ENCODE data around the gene CDH12.

CDH12 gene

GRCh38 chr5:22050931-22051330 is 802.2 kb downstream of the CDH12 start:
- Histone ChIP-seq H3K27ac (replicated peaks) (no peak overlapping the region), H3K4me3 (replicated peaks; ENCODE audit: insufficient read depth, low read length) (no peak overlapping the region), H3K27me3 (ENCODE audit: insufficient read depth, poor library complexity, severe bottlenecking) (no peaks in the 10 kb centered on the region)
- TF ChIP-seq SPI1 (IDR thresholded peaks at IDR 0.05; ENCODE audit: borderline replicate concordance, low read depth), result no peak
- no peak for TF ChIP-seq GABPA (IDR thresholded peaks at IDR 0.05; ENCODE audit: low read depth)
- TF ChIP-seq, protein P1, sequence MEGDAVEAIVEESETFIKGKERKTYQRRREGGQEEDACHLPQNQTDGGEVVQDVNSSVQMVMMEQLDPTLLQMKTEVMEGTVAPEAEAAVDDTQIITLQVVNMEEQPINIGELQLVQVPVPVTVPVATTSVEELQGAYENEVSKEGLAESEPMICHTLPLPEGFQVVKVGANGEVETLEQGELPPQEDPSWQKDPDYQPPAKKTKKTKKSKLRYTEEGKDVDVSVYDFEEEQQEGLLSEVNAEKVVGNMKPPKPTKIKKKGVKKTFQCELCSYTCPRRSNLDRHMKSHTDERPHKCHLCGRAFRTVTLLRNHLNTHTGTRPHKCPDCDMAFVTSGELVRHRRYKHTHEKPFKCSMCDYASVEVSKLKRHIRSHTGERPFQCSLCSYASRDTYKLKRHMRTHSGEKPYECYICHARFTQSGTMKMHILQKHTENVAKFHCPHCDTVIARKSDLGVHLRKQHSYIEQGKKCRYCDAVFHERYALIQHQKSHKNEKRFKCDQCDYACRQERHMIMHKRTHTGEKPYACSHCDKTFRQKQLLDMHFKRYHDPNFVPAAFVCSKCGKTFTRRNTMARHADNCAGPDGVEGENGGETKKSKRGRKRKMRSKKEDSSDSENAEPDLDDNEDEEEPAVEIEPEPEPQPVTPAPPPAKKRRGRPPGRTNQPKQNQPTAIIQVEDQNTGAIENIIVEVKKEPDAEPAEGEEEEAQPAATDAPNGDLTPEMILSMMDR (IDR thresholded peaks at IDR 0.05; ENCODE audit: insufficient read depth, low read length), result no peak
- no peak for TF ChIP-seq POLR2AphosphoS5 (IDR thresholded peaks at IDR 0.05; ENCODE audit: low read depth)
- TF ChIP-seq, protein P2, sequence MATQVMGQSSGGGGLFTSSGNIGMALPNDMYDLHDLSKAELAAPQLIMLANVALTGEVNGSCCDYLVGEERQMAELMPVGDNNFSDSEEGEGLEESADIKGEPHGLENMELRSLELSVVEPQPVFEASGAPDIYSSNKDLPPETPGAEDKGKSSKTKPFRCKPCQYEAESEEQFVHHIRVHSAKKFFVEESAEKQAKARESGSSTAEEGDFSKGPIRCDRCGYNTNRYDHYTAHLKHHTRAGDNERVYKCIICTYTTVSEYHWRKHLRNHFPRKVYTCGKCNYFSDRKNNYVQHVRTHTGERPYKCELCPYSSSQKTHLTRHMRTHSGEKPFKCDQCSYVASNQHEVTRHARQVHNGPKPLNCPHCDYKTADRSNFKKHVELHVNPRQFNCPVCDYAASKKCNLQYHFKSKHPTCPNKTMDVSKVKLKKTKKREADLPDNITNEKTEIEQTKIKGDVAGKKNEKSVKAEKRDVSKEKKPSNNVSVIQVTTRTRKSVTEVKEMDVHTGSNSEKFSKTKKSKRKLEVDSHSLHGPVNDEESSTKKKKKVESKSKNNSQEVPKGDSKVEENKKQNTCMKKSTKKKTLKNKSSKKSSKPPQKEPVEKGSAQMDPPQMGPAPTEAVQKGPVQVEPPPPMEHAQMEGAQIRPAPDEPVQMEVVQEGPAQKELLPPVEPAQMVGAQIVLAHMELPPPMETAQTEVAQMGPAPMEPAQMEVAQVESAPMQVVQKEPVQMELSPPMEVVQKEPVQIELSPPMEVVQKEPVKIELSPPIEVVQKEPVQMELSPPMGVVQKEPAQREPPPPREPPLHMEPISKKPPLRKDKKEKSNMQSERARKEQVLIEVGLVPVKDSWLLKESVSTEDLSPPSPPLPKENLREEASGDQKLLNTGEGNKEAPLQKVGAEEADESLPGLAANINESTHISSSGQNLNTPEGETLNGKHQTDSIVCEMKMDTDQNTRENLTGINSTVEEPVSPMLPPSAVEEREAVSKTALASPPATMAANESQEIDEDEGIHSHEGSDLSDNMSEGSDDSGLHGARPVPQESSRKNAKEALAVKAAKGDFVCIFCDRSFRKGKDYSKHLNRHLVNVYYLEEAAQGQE (IDR thresholded peaks at IDR 0.05; ENCODE audit: insufficient replicate concordance, low read depth), result no peak
- DNase-seq (ENCODE audit: low read depth in 1 of 2, low spot score in 1 of 2), result no peak

DNA sequence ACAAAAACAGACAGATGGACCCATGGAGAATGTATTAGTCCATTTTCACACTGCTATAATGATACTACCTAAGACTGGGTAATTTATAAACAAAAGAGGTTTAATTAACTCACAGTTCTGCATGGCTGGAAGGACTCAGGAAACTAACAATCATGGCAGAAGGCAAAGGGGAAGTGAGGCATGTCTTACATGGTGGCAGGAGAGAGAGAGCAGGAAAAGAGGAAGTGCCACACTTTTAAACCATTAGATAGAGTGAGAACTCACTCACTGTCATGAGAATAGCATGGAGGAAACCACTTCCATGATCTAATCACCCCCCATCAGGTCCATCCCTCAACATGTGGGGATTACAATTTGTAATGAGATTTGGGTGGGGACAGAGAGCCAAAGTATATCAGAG is 808.9 kb downstream of the CDH12 start:
- TF ChIP-seq GABPA (IDR thresholded peaks at IDR 0.05; ENCODE audit: low read depth), result no peak
- peak; percentile 99 for TF ChIP-seq SPI1 (IDR thresholded peaks at IDR 0.05; ENCODE audit: borderline replicate concordance, low read depth)
- TF ChIP-seq, protein P2 (IDR thresholded peaks at IDR 0.05; ENCODE audit: insufficient replicate concordance, low read depth), result no peak
- H3K27me3 ChIP-seq (ENCODE audit: insufficient read depth, poor library complexity, severe bottlenecking), result no peaks in the 10 kb centered on the region
- no peak overlapping the region for H3K4me3 ChIP-seq (replicated peaks; ENCODE audit: insufficient read depth, low read length)
- H3K27ac ChIP-seq (replicated peaks), result no peak overlapping the region
- peak in 1 of 2 experiments; percentile 26 for DNase-seq (ENCODE audit: low read depth in 1 of 2, low spot score in 1 of 2)

DNA sequence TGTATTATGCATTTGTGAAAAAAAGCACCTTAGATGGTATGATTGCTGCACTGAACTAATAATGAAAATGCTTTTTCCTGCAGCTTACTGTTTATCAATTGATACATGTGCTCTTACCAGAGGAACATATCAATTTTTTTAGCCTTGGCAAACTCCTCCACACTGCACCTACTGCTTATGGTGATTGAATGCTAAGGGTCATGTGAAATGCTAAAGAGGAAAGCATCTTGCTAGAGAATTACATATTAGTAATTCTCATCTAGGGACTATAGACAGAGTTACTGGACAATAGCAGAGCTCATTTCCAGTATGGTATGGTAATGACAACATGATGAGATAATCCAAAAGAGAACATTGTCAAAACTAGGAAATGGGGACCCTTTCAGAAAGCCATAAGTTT is 817.1 kb downstream of the CDH12 start:
- H3K4me3 ChIP-seq (replicated peaks; ENCODE audit: insufficient read depth, low read length), result no peak overlapping the region
- no peak for DNase-seq (ENCODE audit: low read depth in 1 of 2, low spot score in 1 of 2)
- H3K27me3 ChIP-seq (ENCODE audit: insufficient read depth, poor library complexity, severe bottlenecking), result no peaks in the 10 kb centered on the region
- H3K27ac ChIP-seq (replicated peaks), result no peak overlapping the region
- TF ChIP-seq SPI1 (IDR thresholded peaks at IDR 0.05; ENCODE audit: borderline replicate concordance, low read depth) (no peak), POLR2AphosphoS5 (IDR thresholded peaks at IDR 0.05; ENCODE audit: low read depth) (no peak), GABPA (IDR thresholded peaks at IDR 0.05; ENCODE audit: low read depth) (no peak)
- TF ChIP-seq, protein P1 (IDR thresholded peaks at IDR 0.05; ENCODE audit: insufficient read depth, low read length), result no peak
- TF ChIP-seq, protein P2 (IDR thresholded peaks at IDR 0.05; ENCODE audit: insufficient replicate concordance, low read depth), result no peak
